ENCODE measurements around the gene MTHFSD.

The MTHFSD gene

GRCh38 chr16:86566966-86567700 is 12.1 kb upstream of the MTHFSD start:
- peaks cover 23% of the 10 kb centered on the region for H3K4me1 Mint-ChIP-seq
- peak overlapping the region in 1 of 2 donors; percentile 19 for H3K27ac Mint-ChIP-seq
- DNase-seq (peak in 1 of 2 donors; percentile 15), ATAC-seq (peak; percentile 22)
- H3K4me3 Mint-ChIP-seq: peak overlapping the region; percentile 29 to 58
- H3K27me3 Mint-ChIP-seq: peaks cover 82% of the 10 kb centered on the region
- H3K9me3 Mint-ChIP-seq: no peaks in the 10 kb centered on the region

DNA sequence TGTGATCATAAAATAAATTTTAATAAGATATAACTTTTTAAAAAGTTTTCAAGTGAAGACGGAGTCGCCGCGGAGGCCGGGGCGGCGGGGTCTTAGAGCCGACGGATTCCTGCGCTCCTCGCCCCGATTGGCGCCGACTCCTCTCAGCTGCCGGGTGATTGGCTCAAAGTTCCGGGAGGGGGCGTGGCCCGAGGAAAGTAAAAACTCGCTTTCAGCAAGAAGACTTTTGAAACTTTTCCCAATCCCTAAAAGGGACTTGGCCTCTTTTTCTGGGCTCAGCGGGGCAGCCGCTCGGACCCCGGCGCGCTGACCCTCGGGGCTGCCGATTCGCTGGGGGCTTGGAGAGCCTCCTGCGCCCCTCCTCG is 11.5 kb upstream of the MTHFSD start, which contains the start of gene FOXC2:
TSS of gene FOXC2 (plus strand) at position 229 of the 365 bp plus-strand sequence. CDS start 507 bp downstream, outside the sequence.
- Mint-ChIP-seq H3K9me3 (no peaks in the 10 kb centered on the region), H3K27ac (peak within 1 kb of the TSS in 1 of 2 donors; percentile 19), H3K4me3 (peak within 1 kb of the TSS; percentile 29 to 58), H3K4me1 (peaks cover 23% of the 10 kb centered on the region), H3K27me3 (peaks cover 82% of the 10 kb centered on the region)
- DNase-seq (peak; percentile 23 to 53), ATAC-seq (peak; percentile 54)

DNA sequence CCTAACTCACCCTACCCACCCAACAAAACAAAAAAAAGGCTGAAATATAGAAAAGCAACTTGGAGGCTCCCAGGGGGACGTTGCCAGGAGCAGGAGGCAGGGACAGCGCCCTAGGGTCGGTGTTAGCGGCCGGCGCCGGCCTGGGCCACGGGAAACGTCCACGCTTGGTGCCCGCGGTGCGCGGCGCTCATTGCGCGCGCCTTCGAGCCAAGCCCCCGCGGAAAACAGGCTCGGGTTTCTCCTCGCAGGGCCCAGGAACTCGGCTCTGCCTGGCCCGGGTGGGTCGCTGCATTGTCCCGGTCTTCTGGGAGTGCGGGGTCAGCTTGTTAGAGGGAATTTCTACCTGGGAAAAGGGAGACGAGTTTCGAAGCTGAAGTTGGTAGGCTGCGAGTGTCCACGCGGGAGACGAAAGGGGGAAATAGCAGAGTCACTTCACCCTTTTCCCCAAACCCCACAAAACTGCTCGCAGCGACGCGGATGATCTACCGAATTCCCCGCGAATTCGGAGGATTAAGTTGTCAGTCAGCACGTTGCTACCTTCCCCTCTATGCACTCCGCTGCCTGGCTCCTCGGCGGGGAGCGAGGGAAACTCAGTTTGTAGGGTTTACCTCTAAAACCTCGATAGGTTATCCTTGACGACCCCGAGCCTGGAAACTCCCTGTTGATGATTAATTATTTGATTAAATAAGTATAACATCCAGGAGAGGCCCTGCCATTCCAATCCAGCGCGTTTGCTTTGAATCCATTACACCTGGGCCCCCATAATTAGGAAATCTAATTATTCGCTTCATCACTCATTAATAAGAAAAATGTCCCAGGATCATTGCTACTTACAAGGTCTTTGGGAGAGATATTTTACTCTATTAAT is 10.8 kb upstream of the MTHFSD start:
- no peak overlapping the region for H3K27ac Mint-ChIP-seq
- H3K4me1 Mint-ChIP-seq: peaks cover 23% of the 10 kb centered on the region
- no peak for DNase-seq
- H3K27me3 Mint-ChIP-seq: peaks cover 77% of the 10 kb centered on the region
- no peaks in the 10 kb centered on the region for H3K9me3 Mint-ChIP-seq
- ATAC-seq: no peak
- H3K4me3 Mint-ChIP-seq: peak overlapping the region in 1 of 2 donors; percentile 15

- H3K27me3 Mint-ChIP-seq: peaks cover 77% of the 10 kb centered on the region
- no peak for DNase-seq
- H3K4me1 Mint-ChIP-seq: peaks cover 23% of the 10 kb centered on the region
- H3K27ac Mint-ChIP-seq: no peak overlapping the region
- ATAC-seq: no peak
- H3K9me3 Mint-ChIP-seq: no peaks in the 10 kb centered on the region
- peak overlapping the region in 1 of 2 donors; percentile 15 for H3K4me3 Mint-ChIP-seq
Observed at GRCh38 chr16:86565181-86565631, 10.2 kb upstream of the MTHFSD start.

- H3K4me1 Mint-ChIP-seq: peaks cover 23% of the 10 kb centered on the region
- no peaks in the 10 kb centered on the region for H3K9me3 Mint-ChIP-seq
- DNase-seq (peak; percentile 82 to 84), ATAC-seq (peak; percentile 79)
- no peak overlapping the region for H3K27ac Mint-ChIP-seq
- no peak overlapping the region for H3K4me3 Mint-ChIP-seq
- H3K27me3 Mint-ChIP-seq: peaks cover 66% of the 10 kb centered on the region
Observed at GRCh38 chr16:86563469-86564345, 8.7 kb upstream of the MTHFSD start.

GRCh38 chr16:86562356-86562755 is 7.3 kb upstream of the MTHFSD start:
- ATAC-seq (no peak), DNase-seq (no peak)
- Mint-ChIP-seq H3K27ac (no peak overlapping the region), H3K4me1 (peaks cover 20% of the 10 kb centered on the region), H3K27me3 (peaks cover 57% of the 10 kb centered on the region), H3K4me3 (no peak overlapping the region), H3K9me3 (no peaks in the 10 kb centered on the region)

DNA sequence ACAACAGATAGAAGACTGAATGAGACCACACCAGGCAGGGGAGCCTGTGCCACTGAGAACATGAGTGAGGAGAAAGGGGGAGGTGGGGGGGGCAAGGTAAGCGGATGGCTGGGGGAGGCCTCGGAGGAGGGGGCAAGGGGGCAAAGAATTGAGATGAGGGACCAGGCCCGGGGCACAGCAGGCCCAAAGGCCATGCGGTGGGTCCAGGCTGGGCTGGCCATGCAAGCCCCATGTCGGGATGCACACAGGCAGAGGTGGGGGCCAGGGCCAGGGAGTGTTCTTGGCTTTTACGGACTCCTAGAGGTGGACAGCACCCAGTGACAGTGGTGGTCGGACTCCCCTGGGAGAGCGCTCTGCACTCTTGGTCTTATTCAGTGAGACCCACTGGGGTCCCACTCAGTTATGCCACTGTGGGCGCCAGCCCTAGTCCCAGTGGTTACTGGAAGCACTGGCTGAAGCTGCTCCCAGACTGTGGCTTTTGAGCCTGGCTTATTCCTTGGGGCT is 4.8 kb upstream of the MTHFSD start:
- Mint-ChIP-seq H3K27me3 (peaks cover 39% of the 10 kb centered on the region), H3K27ac (no peak overlapping the region), H3K4me1 (peaks cover 24% of the 10 kb centered on the region), H3K4me3 (no peak overlapping the region), H3K9me3 (no peaks in the 10 kb centered on the region)
- DNase-seq: no peak
- ATAC-seq: no peak

DNA sequence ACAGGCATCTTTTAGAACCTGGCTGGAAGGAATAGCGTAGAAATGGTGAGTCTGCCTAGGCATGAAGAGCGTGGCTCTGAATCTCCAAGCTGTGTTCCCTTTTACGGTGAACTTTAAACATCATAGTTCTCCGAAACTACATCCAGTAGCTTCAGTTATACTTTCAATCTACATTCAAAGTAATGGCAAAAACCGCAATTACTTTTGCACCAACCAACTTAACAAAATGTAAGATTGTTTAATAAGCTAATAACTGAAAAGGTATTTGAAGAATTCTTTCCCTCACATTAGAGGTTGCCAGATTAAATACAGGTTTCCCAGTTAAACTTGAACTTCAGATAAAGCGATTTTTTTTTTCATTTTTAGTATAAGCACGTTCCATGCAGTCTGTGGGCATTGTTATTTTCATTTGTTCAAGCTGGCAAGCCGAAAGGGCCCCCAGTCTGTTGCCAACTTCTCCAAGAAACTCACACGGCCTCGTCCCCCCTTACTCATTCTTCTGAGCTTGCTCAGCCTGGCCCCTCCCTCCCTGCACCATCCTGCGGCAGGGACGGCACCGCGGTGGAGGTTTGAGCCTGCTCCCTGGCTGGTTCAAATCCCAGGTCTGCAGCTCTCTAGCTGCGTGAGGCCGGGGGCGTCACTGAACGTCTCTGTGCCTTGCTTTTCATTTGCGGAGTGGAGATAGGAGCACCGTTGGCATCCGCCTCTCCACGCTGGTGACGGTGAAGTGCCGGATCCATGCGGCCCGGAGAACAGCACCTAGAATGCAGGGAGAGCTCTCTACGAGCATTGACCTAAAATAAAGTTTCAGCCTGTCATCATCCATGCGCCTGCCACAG is 3.5 kb upstream of the MTHFSD start:
- H3K4me3 Mint-ChIP-seq: no peak overlapping the region
- DNase-seq (no peak), ATAC-seq (no peak)
- peaks cover 26% of the 10 kb centered on the region for H3K27me3 Mint-ChIP-seq
- no peaks in the 10 kb centered on the region for H3K9me3 Mint-ChIP-seq
- H3K4me1 Mint-ChIP-seq: peaks cover 29% of the 10 kb centered on the region
- H3K27ac Mint-ChIP-seq: no peak overlapping the region

DNA sequence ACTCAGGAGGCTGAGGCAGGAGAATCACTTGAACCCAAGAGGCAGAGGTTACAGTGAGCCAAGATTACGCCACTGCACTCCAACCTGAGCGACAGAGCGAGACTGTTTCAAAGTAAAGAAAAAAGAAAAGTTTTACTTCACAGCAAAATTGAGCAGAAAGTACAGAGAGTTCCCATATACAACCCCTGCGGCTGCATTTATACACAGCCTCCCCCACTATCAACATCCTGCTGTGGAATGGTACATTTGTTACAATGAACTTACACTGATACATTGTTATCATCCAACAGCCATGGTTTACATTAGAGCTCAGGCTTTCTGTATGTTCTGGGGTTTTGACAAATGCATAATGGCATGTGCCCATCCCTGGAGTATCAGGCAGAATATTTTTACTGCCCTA is 2.6 kb upstream of the MTHFSD start:
- ATAC-seq (no peak), DNase-seq (no peak)
- Mint-ChIP-seq H3K4me3 (no peak overlapping the region), H3K27ac (no peak overlapping the region), H3K4me1 (peaks cover 34% of the 10 kb centered on the region), H3K9me3 (no peaks in the 10 kb centered on the region), H3K27me3 (peaks cover 21% of the 10 kb centered on the region)

DNA sequence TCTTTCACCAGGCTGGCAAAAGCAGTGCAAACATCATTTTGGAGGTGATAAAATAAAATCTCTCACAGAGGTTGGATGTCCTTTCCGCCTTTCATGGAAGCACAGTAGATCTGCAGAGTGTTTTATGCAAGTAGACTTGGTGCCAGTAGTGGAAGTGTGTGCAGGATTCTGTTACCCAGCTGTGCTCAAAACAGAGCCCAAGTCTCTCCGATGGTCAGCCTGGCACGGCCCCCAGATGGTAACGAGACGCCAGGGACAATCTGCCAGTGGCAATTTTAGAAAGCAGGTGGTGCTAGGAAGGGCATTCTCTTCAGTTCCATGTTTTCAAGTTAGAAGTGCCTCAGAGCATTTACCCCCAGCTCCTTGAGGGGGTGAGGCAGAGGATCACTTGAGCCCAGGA is 1.5 kb upstream of the MTHFSD start:
- Mint-ChIP-seq H3K27ac (no peak overlapping the region), H3K27me3 (peaks cover 12% of the 10 kb centered on the region)
- no peak for ATAC-seq

GRCh38 chr16:86555704-86556075 is 655 bp upstream of the MTHFSD start:
- ATAC-seq (no peak), DNase-seq (no peak)
- Mint-ChIP-seq H3K4me3 (peak overlapping the region; percentile 91 to 95), H3K27ac (peak overlapping the region; percentile 99), H3K27me3 (peaks cover 8% of the 10 kb centered on the region), H3K9me3 (no peaks in the 10 kb centered on the region), H3K4me1 (peaks cover 38% of the 10 kb centered on the region)

More for the DNA sequence above, 1.5 kb upstream of the MTHFSD start:
- no peak for DNase-seq
- H3K4me1 Mint-ChIP-seq: peaks cover 38% of the 10 kb centered on the region
- H3K4me3 Mint-ChIP-seq: no peak overlapping the region
- no peaks in the 10 kb centered on the region for H3K9me3 Mint-ChIP-seq

DNA sequence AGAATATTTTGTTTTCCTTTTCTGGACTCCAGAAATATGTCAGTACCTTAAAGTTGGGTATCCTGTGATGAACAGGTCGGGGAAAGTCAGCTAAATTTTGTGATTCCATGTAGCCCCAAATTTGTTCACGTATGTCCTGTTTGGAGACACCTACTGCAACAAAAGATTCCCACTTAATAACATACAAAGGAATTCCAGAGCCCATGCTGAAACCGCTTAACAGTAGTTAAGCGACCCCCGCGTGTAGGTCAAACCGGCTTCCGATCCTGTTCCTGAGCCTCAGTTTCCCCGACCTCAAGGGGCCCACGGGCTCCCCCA is 477 bp downstream of the MTHFSD start:
- peak; percentile 1 for ATAC-seq

GRCh38 chr16:86553356-86553755 is 1.7 kb downstream of the MTHFSD start:
- H3K4me1 Mint-ChIP-seq: peaks cover 38% of the 10 kb centered on the region
- H3K27ac Mint-ChIP-seq: no peak overlapping the region
- H3K4me3 Mint-ChIP-seq: peak overlapping the region in 1 of 2 donors; percentile 91
- no peaks in the 10 kb centered on the region for H3K9me3 Mint-ChIP-seq
- ATAC-seq: no peak
- no peaks in the 10 kb centered on the region for H3K27me3 Mint-ChIP-seq
- DNase-seq: no peak

More for the DNA sequence above, 477 bp downstream of the MTHFSD start:
- DNase-seq: no peak
- H3K4me3 Mint-ChIP-seq: peak overlapping the region; percentile 91 to 95
- peaks cover 38% of the 10 kb centered on the region for H3K4me1 Mint-ChIP-seq
- H3K27me3 Mint-ChIP-seq: no peaks in the 10 kb centered on the region
- H3K9me3 Mint-ChIP-seq: no peaks in the 10 kb centered on the region
- H3K27ac Mint-ChIP-seq: peak overlapping the region; percentile 99

- Mint-ChIP-seq H3K9me3 (no peaks in the 10 kb centered on the region), H3K27me3 (no peaks in the 10 kb centered on the region), H3K4me1 (peaks cover 28% of the 10 kb centered on the region), H3K27ac (no peak overlapping the region), H3K4me3 (no peak overlapping the region)
- ATAC-seq (no peak), DNase-seq (no peak)
Observed at GRCh38 chr16:86550281-86550680, 4.8 kb downstream of the MTHFSD start.
